Activated CD8-positive, alpha-beta memory T cell treated with anti-CD3 and anti-CD28 coated beads for 48 hours (primary cell): Measurements from ENCODE around the gene SH3BP5.

Source experiments
- DNase-seq, 3 experiments: peaks; one replicate each; pipeline ENCODE4 v3.0.0-alpha.2; 2020; ENCODE audit warnings: low read depth in 2 of 3, low spot score in 2 of 3

SH3BP5 gene

GRCh38 chr3:15300323-15301078 is 31.9 kb downstream of the SH3BP5 start:
- no peak for DNase-seq

GRCh38 chr3:15299036-15299435 is 33.4 kb downstream of the SH3BP5 start:
- no peak for DNase-seq

GRCh38 chr3:15298504-15298903 is 33.9 kb downstream of the SH3BP5 start:
- no peak for DNase-seq

- no peak for DNase-seq
Measured at GRCh38 chr3:15297608-15298350, 34.6 kb downstream of the SH3BP5 start.

- DNase-seq = no peak
Measured at GRCh38 chr3:15295506-15295905, 36.9 kb downstream of the SH3BP5 start.

- DNase-seq = no peak
Measured at GRCh38 chr3:15294929-15295328, 37.5 kb downstream of the SH3BP5 start.

GRCh38 chr3:15292765-15293522 is 39.4 kb downstream of the SH3BP5 start:
- DNase-seq = no peak

GRCh38 chr3:15291589-15292541 is 40.5 kb downstream of the SH3BP5 start:
- peak in 1 of 3 experiments; percentile 46 for DNase-seq

GRCh38 chr3:15290736-15291135 is 41.6 kb downstream of the SH3BP5 start:
- no peak for DNase-seq

GRCh38 chr3:15289661-15290060 is 42.7 kb downstream of the SH3BP5 start:
- DNase-seq = no peak

GRCh38 chr3:15288331-15289035 is 43.9 kb downstream of the SH3BP5 start:
- DNase-seq = no peak

- no peak for DNase-seq
Measured at GRCh38 chr3:15287565-15288330, 44.6 kb downstream of the SH3BP5 start.

- no peak for DNase-seq
Measured at GRCh38 chr3:15286022-15286421, 46.4 kb downstream of the SH3BP5 start.

GRCh38 chr3:15284121-15284889 is 48.1 kb downstream of the SH3BP5 start:
- no peak for DNase-seq

GRCh38 chr3:15283702-15284101 is 48.7 kb downstream of the SH3BP5 start:
- no peak for DNase-seq

- DNase-seq = no peak
Measured at GRCh38 chr3:15281817-15282216, 50.6 kb downstream of the SH3BP5 start.

GRCh38 chr3:15280853-15281532 is 51.4 kb downstream of the SH3BP5 start:
- DNase-seq = no peak
